ENCODE measurements around the gene AKAP4. TPM values are rescaled to one million over a fixed set of nuclear protein-coding genes. Genes with fewer than 3 reads are reported as not detected.

Gene AKAP4
- total and polyA plus RNA-seq, 2 donors (not counting 1 experiment from before 2014, with no cell fraction given), result not detected

- no peak overlapping the region for H3K9ac ChIP-seq (ENCODE audit: low read length)
- no CpG with 5 or more reads among the region's 5 CpGs for WGBS (ENCODE audit: insufficient coverage)
- H3K9me3 ChIP-seq (ENCODE audit: control extremely low read depth in 1 of 3, control insufficient read depth in 2 of 3, insufficient read depth in 1 of 3, low read length in 2 of 3), result no peaks in the 10 kb centered on the region
- ChIA-PET CTCF (no interaction called here), POLR2A (interaction anchor here (0.7 kb wide), 1 partner anchor 886 kb away, joined by 4 read pairs; no protein-coding TSS in a partner anchor)
- H3K36me3 ChIP-seq (replicated peaks in 1 of 2; ENCODE audit: control extremely low read depth in 1 of 2, control insufficient read depth in 1 of 2, extremely low read depth in 1 of 2, insufficient read depth in 2 of 2, low read length in 1 of 2), result no peaks in the 10 kb centered on the region
- H3K4me2 ChIP-seq (replicated peaks; ENCODE audit: low read depth, low read length, poor library complexity, severe bottlenecking), result no peak overlapping the region
- H3K4me3 ChIP-seq (ENCODE audit: control extremely low read depth in 1 of 5, extremely low read depth in 1 of 5, insufficient read depth in 1 of 5, low read depth in 2 of 5, low read length in 4 of 5), result no peak overlapping the region
- H3K27ac ChIP-seq (ENCODE audit: low read length in 2 of 2), result no peak overlapping the region
- no peak for DNase-seq
- intact Hi-C loops (cut with micrococcal nuclease), result no loop called here
- Mint-ChIP-seq H3K9me3 (ENCODE audit: insufficient read depth) (no peaks in the 10 kb centered on the region), H3K27ac (no peak overlapping the region), H3K4me1 (no peaks in the 10 kb centered on the region), H3K27me3 (no peaks in the 10 kb centered on the region), H3K4me3 (no peak overlapping the region)
- no peaks in the 10 kb centered on the region for H3K27me3 ChIP-seq (replicated peaks in 1 of 4; ENCODE audit: control extremely low read depth in 1 of 4, control insufficient read depth in 3 of 4, insufficient read depth in 4 of 4, low read length in 3 of 4)
- no peaks in the 10 kb centered on the region for H4K20me1 ChIP-seq (ENCODE audit: control insufficient read depth, insufficient read depth, low read length, poor library complexity, severe bottlenecking)
- TF ChIP-seq, protein P1, sequence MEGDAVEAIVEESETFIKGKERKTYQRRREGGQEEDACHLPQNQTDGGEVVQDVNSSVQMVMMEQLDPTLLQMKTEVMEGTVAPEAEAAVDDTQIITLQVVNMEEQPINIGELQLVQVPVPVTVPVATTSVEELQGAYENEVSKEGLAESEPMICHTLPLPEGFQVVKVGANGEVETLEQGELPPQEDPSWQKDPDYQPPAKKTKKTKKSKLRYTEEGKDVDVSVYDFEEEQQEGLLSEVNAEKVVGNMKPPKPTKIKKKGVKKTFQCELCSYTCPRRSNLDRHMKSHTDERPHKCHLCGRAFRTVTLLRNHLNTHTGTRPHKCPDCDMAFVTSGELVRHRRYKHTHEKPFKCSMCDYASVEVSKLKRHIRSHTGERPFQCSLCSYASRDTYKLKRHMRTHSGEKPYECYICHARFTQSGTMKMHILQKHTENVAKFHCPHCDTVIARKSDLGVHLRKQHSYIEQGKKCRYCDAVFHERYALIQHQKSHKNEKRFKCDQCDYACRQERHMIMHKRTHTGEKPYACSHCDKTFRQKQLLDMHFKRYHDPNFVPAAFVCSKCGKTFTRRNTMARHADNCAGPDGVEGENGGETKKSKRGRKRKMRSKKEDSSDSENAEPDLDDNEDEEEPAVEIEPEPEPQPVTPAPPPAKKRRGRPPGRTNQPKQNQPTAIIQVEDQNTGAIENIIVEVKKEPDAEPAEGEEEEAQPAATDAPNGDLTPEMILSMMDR (IDR thresholded peaks at IDR 0.05), result no peak
- TF ChIP-seq EZH2 (IDR thresholded peaks at IDR 0.05; ENCODE audit: borderline replicate concordance, insufficient read depth, low read depth, low read length, poor library complexity, severe bottlenecking), result no peak
- H2AFZ ChIP-seq (ENCODE audit: insufficient read depth, low read depth, low read length, poor library complexity, severe bottlenecking), result no peak overlapping the region
- no peaks in the 10 kb centered on the region for H3K4me1 ChIP-seq (ENCODE audit: control insufficient read depth in 2 of 2, insufficient read depth in 2 of 2, low read length in 2 of 2)
- no peaks in the 10 kb centered on the region for H3K79me2 ChIP-seq (ENCODE audit: control insufficient read depth, insufficient read depth, low read length)
- ATAC-seq (ENCODE audit: low read depth), result no peak
These were observed 32.5 kb downstream of the AKAP4 start for GRCh38 chrX:50168241-50168687.

GRCh38 chrX:50167366-50167765 lies 33.4 kb downstream of the AKAP4 start:
- Histone ChIP-seq H3K9me3 (ENCODE audit: control extremely low read depth in 1 of 3, control insufficient read depth in 2 of 3, insufficient read depth in 1 of 3, low read length in 2 of 3) (no peaks in the 10 kb centered on the region), H3K4me2 (replicated peaks; ENCODE audit: low read depth, low read length, poor library complexity, severe bottlenecking) (no peak overlapping the region), H3K27ac (ENCODE audit: low read length in 2 of 2) (no peak overlapping the region), H3K79me2 (ENCODE audit: control insufficient read depth, insufficient read depth, low read length) (no peaks in the 10 kb centered on the region), H3K27me3 (replicated peaks in 1 of 4; ENCODE audit: control extremely low read depth in 1 of 4, control insufficient read depth in 3 of 4, insufficient read depth in 4 of 4, low read length in 3 of 4) (no peaks in the 10 kb centered on the region), H4K20me1 (ENCODE audit: control insufficient read depth, insufficient read depth, low read length, poor library complexity, severe bottlenecking) (no peaks in the 10 kb centered on the region), H3K4me1 (ENCODE audit: control insufficient read depth in 2 of 2, insufficient read depth in 2 of 2, low read length in 2 of 2) (no peaks in the 10 kb centered on the region), H3K9ac (ENCODE audit: low read length) (no peak overlapping the region), H3K4me3 (ENCODE audit: control extremely low read depth in 1 of 5, extremely low read depth in 1 of 5, insufficient read depth in 1 of 5, low read depth in 2 of 5, low read length in 4 of 5) (no peak overlapping the region), H3K36me3 (replicated peaks in 1 of 2; ENCODE audit: control extremely low read depth in 1 of 2, control insufficient read depth in 1 of 2, extremely low read depth in 1 of 2, insufficient read depth in 2 of 2, low read length in 1 of 2) (no peaks in the 10 kb centered on the region), H2AFZ (ENCODE audit: insufficient read depth, low read depth, low read length, poor library complexity, severe bottlenecking) (no peak overlapping the region)
- intact Hi-C loops (cut with micrococcal nuclease), result no loop called here
- no peak overlapping the region for H3K27ac Mint-ChIP-seq
- no peak for TF ChIP-seq EZH2 (IDR thresholded peaks at IDR 0.05; ENCODE audit: borderline replicate concordance, insufficient read depth, low read depth, low read length, poor library complexity, severe bottlenecking)
- TF ChIP-seq, protein P1 (IDR thresholded peaks at IDR 0.05), result no peak
- ATAC-seq (ENCODE audit: low read depth) (no peak), DNase-seq (no peak)
- POLR2A ChIA-PET, result interaction anchor here (0.7 kb wide), 1 partner anchor 885 kb away, joined by 4 read pairs; no protein-coding TSS in a partner anchor
- CTCF ChIA-PET, result no interaction called here
- no peaks in the 10 kb centered on the region for H3K9me3 Mint-ChIP-seq (ENCODE audit: insufficient read depth)
- no peak overlapping the region for H3K4me3 Mint-ChIP-seq
- no peaks in the 10 kb centered on the region for H3K27me3 Mint-ChIP-seq
- WGBS (ENCODE audit: insufficient coverage), result 100% methylated on average over 1 of the region's 7 CpGs
- no peaks in the 10 kb centered on the region for H3K4me1 Mint-ChIP-seq

Data from B cell (primary cell).